Astrocyte of the spinal cord (primary cell): Measurements from ENCODE around the gene ASB14.

Source experiments
- DNase-seq: peaks from one replicate; pipeline ENCODE4 v3.0.0; 2011; ENCODE audit warnings: low read depth, low spot score
- H3K4me3 ChIP-seq: 2 replicates; pipeline ENCODE4 v1.5.1; 2011; ENCODE audit warnings: low read depth, mild to moderate bottlenecking, low read length, moderate library complexity
- CTCF ChIP-seq: IDR thresholded peaks from 2 replicates; pipeline ENCODE4 v1.5.1; 2012; ENCODE audit warnings: low read depth, mild to moderate bottlenecking, low read length, inconsistent platforms
- in situ Hi-C: cut with HindIII; loops from 2 replicates; pipeline ENCODE4 v1.10.0; 2017; ENCODE audit warnings: low sequenced_read_pairs

ASB14 gene

DNA sequence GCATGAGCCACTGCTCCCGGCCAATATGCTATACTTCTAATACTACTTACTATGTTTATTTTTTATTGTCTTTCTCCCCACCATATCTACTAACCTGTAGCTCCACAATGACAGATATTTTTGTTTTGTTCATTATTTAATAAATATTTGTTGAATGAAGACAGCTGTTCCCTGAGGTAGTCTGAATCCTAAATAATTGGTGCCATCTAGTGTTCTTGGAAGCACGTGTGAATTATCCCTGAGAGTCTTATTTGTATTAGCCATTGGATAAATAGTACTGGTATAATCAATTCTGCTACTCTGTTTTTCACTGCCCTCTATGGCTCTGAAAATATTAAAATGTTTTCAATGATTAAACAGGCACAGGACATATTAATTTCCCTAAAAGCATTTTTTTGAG is 70.6 kb downstream of the ASB14 start:
- in situ Hi-C loops, result no loop called here
- H3K4me3 ChIP-seq, result no peak overlapping the region
- peak; percentile 33 for TF ChIP-seq CTCF
- DNase-seq, result peak; percentile 33
